ENCODE measurements around the gene SCARB1. TPM values are rescaled to one million over a fixed set of nuclear protein-coding genes. Genes with fewer than 3 reads are reported as not detected.

The SCARB1 gene
- total and polyA plus RNA-seq, 2 experiments from 2014 or later = 50.4 to 90.0 TPM

DNA sequence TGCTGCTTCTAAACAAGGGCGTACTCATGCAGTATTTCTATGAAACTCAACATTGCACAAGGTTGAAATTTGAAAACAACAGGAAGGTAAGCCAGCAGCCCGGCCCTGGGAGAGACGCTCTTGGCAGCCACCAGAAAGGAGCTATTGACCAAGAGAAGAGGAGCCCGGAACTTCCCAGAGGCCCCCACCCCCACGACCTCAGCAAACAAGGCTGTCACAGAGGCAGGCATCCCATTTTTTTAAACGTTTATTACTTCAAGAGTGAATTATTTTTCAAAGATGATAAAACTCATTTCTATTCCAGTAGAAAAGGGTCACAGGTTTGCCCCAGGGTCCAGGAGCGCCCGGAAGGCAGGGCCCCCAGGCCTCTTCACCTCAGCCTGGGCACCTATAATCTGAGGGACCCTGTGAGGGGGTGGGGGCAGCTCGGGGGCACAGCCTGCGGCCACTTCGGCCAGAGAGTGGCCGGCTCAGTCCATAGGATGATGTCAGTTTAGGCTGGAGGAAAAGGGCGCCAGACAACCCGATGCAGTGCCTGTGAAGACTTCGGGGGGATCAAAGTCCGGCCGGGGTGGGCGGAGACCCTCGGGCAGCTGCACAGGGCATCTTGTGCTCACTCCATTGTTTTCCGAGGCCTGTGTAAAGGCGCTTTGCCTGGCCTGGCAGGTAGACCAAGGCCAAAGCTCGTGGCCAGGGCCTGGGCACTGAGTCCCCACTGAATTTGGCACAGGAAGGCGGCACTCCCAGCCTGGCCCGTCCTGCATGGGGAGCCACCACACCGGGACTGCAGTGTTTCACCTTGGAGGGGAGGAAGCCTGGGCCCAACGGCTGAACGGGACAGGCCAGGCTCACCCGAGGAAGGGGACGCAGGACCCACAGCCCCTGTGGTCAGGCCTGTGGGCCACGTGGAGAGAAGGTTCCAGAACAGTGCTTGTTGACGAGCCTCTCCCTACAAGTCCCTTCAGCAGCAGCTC is 86.0 kb downstream of the SCARB1 start:
- Histone ChIP-seq H3K9me3 (ENCODE audit: low read depth) (no peaks in the 10 kb centered on the region), H4K20me1 (ENCODE audit: insufficient read depth, poor library complexity, severe bottlenecking) (no peaks in the 10 kb centered on the region), H3K36me3 (replicated peaks; ENCODE audit: insufficient read depth, low read depth) (no peaks in the 10 kb centered on the region), H3K27me3 (no peaks in the 10 kb centered on the region), H3K27ac (peak overlapping the region; percentile 46), H3K4me3 (no peak overlapping the region), H3K79me2 (no peaks in the 10 kb centered on the region), H3K9me2 (replicated peaks; ENCODE audit: insufficient read depth) (no peaks in the 10 kb centered on the region), H3K4me2 (no peak overlapping the region), H3K4me1 (ENCODE audit: insufficient read depth) (peaks cover 7% of the 10 kb centered on the region), H2AFZ (no peak overlapping the region)
- TF ChIP-seq EZH2phosphoT487 (IDR thresholded peaks at IDR 0.05; ENCODE audit: low read depth, severe bottlenecking, unreplicated experiment) = no peak
- no peak for TF ChIP-seq EZH2 (IDR thresholded peaks at IDR 0.05; ENCODE audit: borderline replicate concordance)
- TF ChIP-seq, protein P1, sequence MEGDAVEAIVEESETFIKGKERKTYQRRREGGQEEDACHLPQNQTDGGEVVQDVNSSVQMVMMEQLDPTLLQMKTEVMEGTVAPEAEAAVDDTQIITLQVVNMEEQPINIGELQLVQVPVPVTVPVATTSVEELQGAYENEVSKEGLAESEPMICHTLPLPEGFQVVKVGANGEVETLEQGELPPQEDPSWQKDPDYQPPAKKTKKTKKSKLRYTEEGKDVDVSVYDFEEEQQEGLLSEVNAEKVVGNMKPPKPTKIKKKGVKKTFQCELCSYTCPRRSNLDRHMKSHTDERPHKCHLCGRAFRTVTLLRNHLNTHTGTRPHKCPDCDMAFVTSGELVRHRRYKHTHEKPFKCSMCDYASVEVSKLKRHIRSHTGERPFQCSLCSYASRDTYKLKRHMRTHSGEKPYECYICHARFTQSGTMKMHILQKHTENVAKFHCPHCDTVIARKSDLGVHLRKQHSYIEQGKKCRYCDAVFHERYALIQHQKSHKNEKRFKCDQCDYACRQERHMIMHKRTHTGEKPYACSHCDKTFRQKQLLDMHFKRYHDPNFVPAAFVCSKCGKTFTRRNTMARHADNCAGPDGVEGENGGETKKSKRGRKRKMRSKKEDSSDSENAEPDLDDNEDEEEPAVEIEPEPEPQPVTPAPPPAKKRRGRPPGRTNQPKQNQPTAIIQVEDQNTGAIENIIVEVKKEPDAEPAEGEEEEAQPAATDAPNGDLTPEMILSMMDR (IDR thresholded peaks at IDR 0.05; ENCODE audit: poor library complexity) = no peak
- 71% methylated on average over 26 of the region's 31 CpGs for WGBS (ENCODE audit: low lambda C conversion rate, missing lambda C conversion rate)
- no peak for DNase-seq (ENCODE audit: low spot score)

DNA sequence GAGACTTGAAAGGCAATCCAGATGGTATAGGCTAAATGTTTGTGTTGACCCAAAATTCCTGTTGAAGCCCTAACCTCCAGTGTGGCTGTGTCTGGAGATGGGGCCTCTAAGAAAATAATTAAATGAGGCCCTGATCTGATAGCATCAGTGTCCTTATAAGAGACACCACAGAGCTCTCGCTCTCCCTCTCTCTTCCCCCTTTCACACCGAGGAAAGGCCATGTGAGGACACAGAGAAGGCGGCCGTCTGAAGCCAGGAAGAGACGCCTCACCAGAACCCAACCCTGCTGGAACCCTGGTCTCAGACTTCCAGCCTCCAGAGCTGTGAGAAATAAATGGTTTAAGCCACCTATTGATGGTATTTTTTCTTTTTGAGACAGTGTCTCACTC is 87.5 kb downstream of the SCARB1 start:
- Histone ChIP-seq H3K36me3 (replicated peaks; ENCODE audit: insufficient read depth, low read depth) (no peaks in the 10 kb centered on the region), H2AFZ (no peak overlapping the region), H3K4me3 (no peak overlapping the region), H3K9me2 (replicated peaks; ENCODE audit: insufficient read depth) (no peaks in the 10 kb centered on the region), H3K9me3 (ENCODE audit: low read depth) (no peaks in the 10 kb centered on the region), H3K79me2 (no peaks in the 10 kb centered on the region), H3K27me3 (no peaks in the 10 kb centered on the region), H3K4me1 (ENCODE audit: insufficient read depth) (peaks cover 7% of the 10 kb centered on the region), H3K27ac (no peak overlapping the region), H4K20me1 (ENCODE audit: insufficient read depth, poor library complexity, severe bottlenecking) (no peaks in the 10 kb centered on the region), H3K4me2 (no peak overlapping the region)
- 83% methylated on average over 5 of the region's 5 CpGs for WGBS (ENCODE audit: low lambda C conversion rate, missing lambda C conversion rate)
- no peak for DNase-seq (ENCODE audit: low spot score)
- TF ChIP-seq EZH2 (IDR thresholded peaks at IDR 0.05; ENCODE audit: borderline replicate concordance) = no peak
- TF ChIP-seq, protein P1 (IDR thresholded peaks at IDR 0.05; ENCODE audit: poor library complexity) = no peak
- no peak for TF ChIP-seq EZH2phosphoT487 (IDR thresholded peaks at IDR 0.05; ENCODE audit: low read depth, severe bottlenecking, unreplicated experiment)

DNA sequence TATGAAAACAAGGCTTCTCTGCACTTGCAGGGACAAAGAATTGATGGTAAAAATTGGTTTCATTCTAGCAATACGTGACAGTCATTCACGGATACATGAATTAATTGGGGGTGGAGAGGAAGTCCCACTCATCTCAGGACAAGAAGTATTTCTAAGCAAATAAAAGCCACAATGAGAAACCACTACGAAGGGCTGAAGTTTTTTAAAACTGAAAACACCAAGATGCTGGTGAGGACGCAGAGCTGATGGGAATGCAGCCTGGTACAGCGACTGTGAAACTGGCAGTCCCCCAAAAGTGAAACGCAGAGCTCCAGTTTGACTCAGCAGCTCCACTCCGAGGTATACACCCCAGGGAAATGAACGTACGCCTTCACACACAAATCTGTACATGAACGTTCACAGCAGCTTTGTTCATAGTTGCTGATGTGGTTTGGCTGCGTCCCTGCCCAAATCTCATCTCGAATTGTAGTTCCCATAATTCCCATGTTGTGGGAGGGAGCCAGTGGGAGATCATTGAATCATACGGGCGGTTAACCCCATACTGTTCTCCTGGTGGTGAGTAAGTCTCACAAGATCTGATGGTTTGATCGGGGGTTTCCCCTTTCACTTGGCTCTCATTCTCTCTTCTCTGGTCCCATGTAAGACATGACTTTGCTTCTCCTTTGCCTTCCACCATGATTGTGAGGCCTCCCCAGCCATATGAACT is 89.0 kb downstream of the SCARB1 start:
- H2AFZ ChIP-seq = no peak overlapping the region
- no peaks in the 10 kb centered on the region for H3K36me3 ChIP-seq (replicated peaks; ENCODE audit: insufficient read depth, low read depth)
- H3K79me2 ChIP-seq = no peaks in the 10 kb centered on the region
- H3K4me1 ChIP-seq (ENCODE audit: insufficient read depth) = peaks cover 7% of the 10 kb centered on the region
- H3K27me3 ChIP-seq = no peaks in the 10 kb centered on the region
- H3K27ac ChIP-seq = no peak overlapping the region
- H3K4me2 ChIP-seq = no peak overlapping the region
- TF ChIP-seq EZH2 (IDR thresholded peaks at IDR 0.05; ENCODE audit: borderline replicate concordance) = no peak
- TF ChIP-seq, protein P1 (IDR thresholded peaks at IDR 0.05; ENCODE audit: poor library complexity) = no peak
- TF ChIP-seq EZH2phosphoT487 (IDR thresholded peaks at IDR 0.05; ENCODE audit: low read depth, severe bottlenecking, unreplicated experiment) = no peak
- H3K9me2 ChIP-seq (replicated peaks; ENCODE audit: insufficient read depth) = no peaks in the 10 kb centered on the region
- WGBS (ENCODE audit: low lambda C conversion rate, missing lambda C conversion rate) = 91% methylated on average over 15 of the region's 15 CpGs
- no peak for DNase-seq (ENCODE audit: low spot score)
- H3K9me3 ChIP-seq (ENCODE audit: low read depth) = no peaks in the 10 kb centered on the region
- no peaks in the 10 kb centered on the region for H4K20me1 ChIP-seq (ENCODE audit: insufficient read depth, poor library complexity, severe bottlenecking)
- no peak overlapping the region for H3K4me3 ChIP-seq
